Neural cell (in vitro differentiated cells): ENCODE data around the gene ZFR2. TPM values are rescaled to one million over a fixed set of nuclear protein-coding genes. Genes with fewer than 3 reads are reported as not detected.

ENCODE experiments used
- H2AFZ ChIP-seq: fragments of 200-600, 300-800 bp; sonication (generic), shearing (Covaris generic); 2 replicates; pipeline ENCODE4 v1.6.0; 2014; ENCODE audit warnings: low read depth, mild to moderate bottlenecking, antibody characterized with exemption, low read length, moderate library complexity
- H3F3A ChIP-seq: fragments of 200-600 bp; shearing (Covaris generic); 2 replicates; pipeline ENCODE4 v1.6.1; 2016; ENCODE audit warnings: mild to moderate bottlenecking, moderate library complexity, mixed read lengths, antibody characterized with exemption, low read length; ENCODE audit not compliant: insufficient read depth, poor library complexity, severe bottlenecking
- H3K27ac ChIP-seq: fragments of 200-600, 300-800 bp; sonication (generic), shearing (Covaris generic); 2 replicates; pipeline ENCODE4 v1.5.1; 2014; ENCODE audit warnings: mild to moderate bottlenecking, low read length, moderate library complexity
- H3K27me3 ChIP-seq: fragments of 300-800, 200-600 bp; sonication (generic), shearing (Covaris generic); 2 replicates; pipeline ENCODE4 v1.6.0; 2014; ENCODE audit warnings: mild to moderate bottlenecking, low read depth, low read length, moderate library complexity; ENCODE audit not compliant: insufficient read depth
- H3K36me3 ChIP-seq: fragments of 300-800, 200-600 bp; sonication (generic), shearing (Covaris generic); 2 replicates; pipeline ENCODE4 v1.5.1; 2014; ENCODE audit warnings: mild to moderate bottlenecking, antibody characterized with exemption, low read length, moderate library complexity; ENCODE audit not compliant: insufficient read depth
- H3K4me2 ChIP-seq: fragments of 300-800, 200-600 bp; sonication (generic), shearing (Covaris generic); 2 replicates; pipeline ENCODE4 v1.6.0; 2014; ENCODE audit warnings: mild to moderate bottlenecking, low read length
- H3K4me3 ChIP-seq: fragments of 300-800, 200-600 bp; sonication (generic), shearing (Covaris generic); 2 replicates; pipeline ENCODE4 v1.5.1; 2014; ENCODE audit warnings: mild to moderate bottlenecking, low read length, moderate library complexity
- H3K79me2 ChIP-seq: fragments of 200-600 bp; shearing (Covaris generic); replicated peaks from 2 replicates; pipeline ENCODE4 v1.6.0; 2014; ENCODE audit warnings: mild to moderate bottlenecking, low read length, moderate library complexity; ENCODE audit not compliant: insufficient read depth
- H3K9ac ChIP-seq: fragments of 300-800, 200-600 bp; sonication (generic), shearing (Covaris generic); 2 replicates; pipeline ENCODE4 v1.6.1; 2016; ENCODE audit warnings: mild to moderate bottlenecking, low read length, mixed read lengths
- H3K9me2 ChIP-seq: fragments of 200-600 bp; shearing (Covaris generic); 2 replicates; pipeline ENCODE4 v1.6.1; 2016; ENCODE audit warnings: mild to moderate bottlenecking, low read length, mixed read lengths; ENCODE audit not compliant: insufficient read depth
- H3K9me3 ChIP-seq: fragments of 200-600, 300-800 bp; sonication (generic), shearing (Covaris generic); 2 replicates; pipeline ENCODE4 v1.6.1; 2016; ENCODE audit warnings: mild to moderate bottlenecking, mixed run types, low read length, moderate library complexity, mixed read lengths
- H4K20me1 ChIP-seq: fragments of 200-600 bp; shearing (Covaris generic); 2 replicates; pipeline ENCODE4 v1.6.1; 2016; ENCODE audit warnings: mild to moderate bottlenecking, mixed run types; ENCODE audit not compliant: insufficient read depth
- EP300 ChIP-seq: fragments of 450-650 bp; conservative IDR thresholded peaks from 2 replicates; pipeline ENCODE4 v1.6.1; 2014; ENCODE audit warnings: antibody characterized with exemption, mild to moderate bottlenecking, moderate library complexity; ENCODE audit not compliant: poor library complexity, severe bottlenecking
- EZH2 ChIP-seq: fragments of 200-600, 300-800 bp; shearing (Covaris generic), sonication (generic); IDR thresholded peaks from 2 replicates; pipeline ENCODE4 v1.6.1; 2014; ENCODE audit warnings: antibody characterized with exemption, low read length, borderline replicate concordance, mild to moderate bottlenecking; ENCODE audit not compliant: insufficient read depth, poor library complexity, severe bottlenecking
- MXI1 ChIP-seq: fragments of 450-650 bp; conservative IDR thresholded peaks from 2 replicates; pipeline ENCODE4 v1.6.1; 2014; ENCODE audit warnings: antibody characterized with exemption, mild to moderate bottlenecking; ENCODE audit not compliant: poor library complexity, severe bottlenecking
- POLR2AphosphoS5 ChIP-seq: IDR thresholded peaks from 2 replicates; pipeline ENCODE4 v1.6.1; 2012
- RAD21 ChIP-seq: fragments of 450-650 bp; conservative IDR thresholded peaks from 2 replicates; pipeline ENCODE4 v1.6.1; 2014; ENCODE audit warnings: antibody characterized with exemption, mild to moderate bottlenecking, moderate library complexity
- SMC3 ChIP-seq: fragments of 450-650 bp; conservative IDR thresholded peaks from 2 replicates; pipeline ENCODE4 v1.6.1; 2014; ENCODE audit warnings: antibody characterized with exemption, mild to moderate bottlenecking, moderate library complexity; ENCODE audit not compliant: poor library complexity
- TAF1 ChIP-seq: IDR thresholded peaks from 2 replicates; pipeline ENCODE4 v1.6.1; 2012; ENCODE audit warnings: low read depth
- polyA plus RNA-seq: library from polyadenylated mRNA; depleted of rRNA; stranded (reverse); fragments of >200 nt; gene quantifications from 2 replicates; pipeline ENCODE4 v1.2.3, GENCODE V29; 2014
- TF ChIP-seq, protein P1 (sequence below): fragments of 450-650 bp; IDR thresholded peaks from 2 replicates; pipeline ENCODE4 v1.5.1; 2014; ENCODE audit warnings: antibody characterized with exemption, mild to moderate bottlenecking, moderate library complexity; ENCODE audit not compliant: poor library complexity, severe bottlenecking
- TF ChIP-seq, protein P2 (sequence below): IDR thresholded peaks from 2 replicates; pipeline ENCODE4 v1.6.1; 2012; ENCODE audit warnings: borderline replicate concordance

Gene ZFR2
- polyA plus RNA-seq, 1 donor from 2014 or later, result 9.0 TPM

DNA sequence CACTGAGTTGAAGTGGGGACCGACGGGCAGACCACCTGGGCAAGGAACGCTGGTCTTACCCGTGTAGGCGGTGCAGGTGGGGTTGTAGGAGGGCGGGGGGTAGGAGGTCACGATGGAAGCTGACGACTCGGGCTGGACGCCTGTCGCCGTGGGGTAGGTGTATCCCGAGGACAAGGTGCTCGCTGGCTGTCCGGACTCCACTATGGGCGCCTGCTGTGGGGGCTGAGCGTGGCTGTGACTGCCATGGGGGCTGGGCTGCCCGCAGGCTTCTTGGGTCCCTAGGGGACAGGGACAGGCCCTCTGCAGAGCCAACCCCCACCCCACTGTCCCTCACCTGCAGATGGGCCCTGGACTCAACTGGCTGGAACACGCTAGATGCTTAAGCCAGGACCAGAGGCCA is 37.2 kb downstream of the ZFR2 start:
- H3K9me3 ChIP-seq, result no peaks in the 10 kb centered on the region
- H3K9me2 ChIP-seq, result no peaks in the 10 kb centered on the region
- H3K4me3 ChIP-seq, result no peak overlapping the region
- H2AFZ ChIP-seq, result no peak overlapping the region
- H3K4me2 ChIP-seq, result no peak overlapping the region
- no peaks in the 10 kb centered on the region for H3F3A ChIP-seq
- H3K27me3 ChIP-seq, result no peaks in the 10 kb centered on the region
- H4K20me1 ChIP-seq, result no peaks in the 10 kb centered on the region
- H3K79me2 ChIP-seq, result no peaks in the 10 kb centered on the region
- TF ChIP-seq POLR2AphosphoS5 (no peak), EP300 (no peak), MXI1 (no peak), TAF1 (no peak), SMC3 (no peak), EZH2 (no peak), RAD21 (no peak)
- TF ChIP-seq, protein P1, sequence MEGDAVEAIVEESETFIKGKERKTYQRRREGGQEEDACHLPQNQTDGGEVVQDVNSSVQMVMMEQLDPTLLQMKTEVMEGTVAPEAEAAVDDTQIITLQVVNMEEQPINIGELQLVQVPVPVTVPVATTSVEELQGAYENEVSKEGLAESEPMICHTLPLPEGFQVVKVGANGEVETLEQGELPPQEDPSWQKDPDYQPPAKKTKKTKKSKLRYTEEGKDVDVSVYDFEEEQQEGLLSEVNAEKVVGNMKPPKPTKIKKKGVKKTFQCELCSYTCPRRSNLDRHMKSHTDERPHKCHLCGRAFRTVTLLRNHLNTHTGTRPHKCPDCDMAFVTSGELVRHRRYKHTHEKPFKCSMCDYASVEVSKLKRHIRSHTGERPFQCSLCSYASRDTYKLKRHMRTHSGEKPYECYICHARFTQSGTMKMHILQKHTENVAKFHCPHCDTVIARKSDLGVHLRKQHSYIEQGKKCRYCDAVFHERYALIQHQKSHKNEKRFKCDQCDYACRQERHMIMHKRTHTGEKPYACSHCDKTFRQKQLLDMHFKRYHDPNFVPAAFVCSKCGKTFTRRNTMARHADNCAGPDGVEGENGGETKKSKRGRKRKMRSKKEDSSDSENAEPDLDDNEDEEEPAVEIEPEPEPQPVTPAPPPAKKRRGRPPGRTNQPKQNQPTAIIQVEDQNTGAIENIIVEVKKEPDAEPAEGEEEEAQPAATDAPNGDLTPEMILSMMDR, result no peak
- TF ChIP-seq, protein P2, sequence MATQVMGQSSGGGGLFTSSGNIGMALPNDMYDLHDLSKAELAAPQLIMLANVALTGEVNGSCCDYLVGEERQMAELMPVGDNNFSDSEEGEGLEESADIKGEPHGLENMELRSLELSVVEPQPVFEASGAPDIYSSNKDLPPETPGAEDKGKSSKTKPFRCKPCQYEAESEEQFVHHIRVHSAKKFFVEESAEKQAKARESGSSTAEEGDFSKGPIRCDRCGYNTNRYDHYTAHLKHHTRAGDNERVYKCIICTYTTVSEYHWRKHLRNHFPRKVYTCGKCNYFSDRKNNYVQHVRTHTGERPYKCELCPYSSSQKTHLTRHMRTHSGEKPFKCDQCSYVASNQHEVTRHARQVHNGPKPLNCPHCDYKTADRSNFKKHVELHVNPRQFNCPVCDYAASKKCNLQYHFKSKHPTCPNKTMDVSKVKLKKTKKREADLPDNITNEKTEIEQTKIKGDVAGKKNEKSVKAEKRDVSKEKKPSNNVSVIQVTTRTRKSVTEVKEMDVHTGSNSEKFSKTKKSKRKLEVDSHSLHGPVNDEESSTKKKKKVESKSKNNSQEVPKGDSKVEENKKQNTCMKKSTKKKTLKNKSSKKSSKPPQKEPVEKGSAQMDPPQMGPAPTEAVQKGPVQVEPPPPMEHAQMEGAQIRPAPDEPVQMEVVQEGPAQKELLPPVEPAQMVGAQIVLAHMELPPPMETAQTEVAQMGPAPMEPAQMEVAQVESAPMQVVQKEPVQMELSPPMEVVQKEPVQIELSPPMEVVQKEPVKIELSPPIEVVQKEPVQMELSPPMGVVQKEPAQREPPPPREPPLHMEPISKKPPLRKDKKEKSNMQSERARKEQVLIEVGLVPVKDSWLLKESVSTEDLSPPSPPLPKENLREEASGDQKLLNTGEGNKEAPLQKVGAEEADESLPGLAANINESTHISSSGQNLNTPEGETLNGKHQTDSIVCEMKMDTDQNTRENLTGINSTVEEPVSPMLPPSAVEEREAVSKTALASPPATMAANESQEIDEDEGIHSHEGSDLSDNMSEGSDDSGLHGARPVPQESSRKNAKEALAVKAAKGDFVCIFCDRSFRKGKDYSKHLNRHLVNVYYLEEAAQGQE, result no peak
- no peak overlapping the region for H3K9ac ChIP-seq
- no peak overlapping the region for H3K27ac ChIP-seq
- H3K36me3 ChIP-seq, result no peaks in the 10 kb centered on the region

DNA sequence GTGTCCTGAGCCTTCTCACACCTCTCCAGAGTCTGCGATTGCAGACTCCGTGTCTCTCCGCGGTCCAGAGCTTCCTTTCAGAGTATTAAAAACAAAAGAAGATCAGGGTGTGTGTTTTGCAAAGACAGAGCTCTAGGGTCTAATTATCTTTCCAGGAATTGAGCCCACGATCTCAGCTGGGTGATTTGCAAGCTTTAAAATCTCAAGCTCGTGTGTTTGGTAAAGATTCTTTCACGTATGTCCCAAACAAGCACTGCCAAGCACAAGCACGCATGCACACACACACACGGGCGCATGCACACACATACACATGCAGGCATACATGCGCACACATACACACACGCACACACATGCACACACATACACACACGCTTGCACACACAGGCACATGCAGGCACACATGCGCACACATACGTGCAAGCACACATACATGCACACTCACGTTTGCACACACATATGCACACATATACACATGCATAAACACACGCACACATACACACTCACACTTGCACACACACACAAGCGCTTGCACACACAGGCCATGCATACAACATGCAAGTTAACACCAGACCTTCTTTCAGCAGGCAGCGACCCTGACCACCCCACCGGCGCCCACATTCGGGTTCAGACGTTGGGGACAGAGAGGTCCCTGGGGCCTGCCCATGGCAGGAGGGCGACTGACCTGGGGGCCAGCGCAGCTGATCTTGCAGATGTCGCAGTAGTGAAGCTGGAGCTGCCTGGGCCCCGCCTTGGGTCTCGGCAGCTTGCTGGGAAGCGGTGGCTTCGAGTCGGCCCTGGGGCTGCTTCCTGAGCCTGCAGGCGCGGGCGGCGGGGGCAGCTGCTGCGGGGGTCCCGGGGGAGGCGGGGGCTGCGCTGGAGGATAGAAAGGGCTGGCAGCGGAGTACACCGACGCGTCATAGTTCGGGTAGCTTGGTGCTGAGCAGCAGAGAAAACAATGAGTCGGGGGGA is 37.9 kb downstream of the ZFR2 start:
- Histone ChIP-seq H3K9me2 (no peaks in the 10 kb centered on the region), H3K79me2 (no peaks in the 10 kb centered on the region), H2AFZ (no peak overlapping the region), H3K27ac (no peak overlapping the region), H3K4me2 (no peak overlapping the region), H4K20me1 (no peaks in the 10 kb centered on the region), H3F3A (no peaks in the 10 kb centered on the region), H3K4me3 (no peak overlapping the region), H3K36me3 (no peaks in the 10 kb centered on the region), H3K9ac (no peak overlapping the region), H3K9me3 (no peaks in the 10 kb centered on the region), H3K27me3 (no peaks in the 10 kb centered on the region)
- TF ChIP-seq POLR2AphosphoS5, result no peak
- no peak for TF ChIP-seq EZH2
- TF ChIP-seq SMC3, result no peak
- TF ChIP-seq, protein P2, result no peak
- no peak for TF ChIP-seq RAD21
- TF ChIP-seq EP300, result no peak
- no peak for TF ChIP-seq TAF1
- TF ChIP-seq MXI1, result no peak
